WERI-Rb-1 (cell line): Measurements from ENCODE around the gene ARL15.
"Not testable (repeated sequence)": the region's sequence is repeated elsewhere in the genome, so short reads cannot be mapped to it uniquely, and the experiment has no call there.

Experiments used
- DNase-seq: peaks from one replicate; pipeline ENCODE4 v3.0.0-alpha.2; 2020
- H3K27ac ChIP-seq: fragments of 250-450 bp; sonication (Bioruptor Pico); 2 replicates; pipeline ENCODE4 v1.5.1; 2020; ENCODE audit warnings: mild to moderate bottlenecking, moderate library complexity
- H3K27me3 ChIP-seq: fragments of 250-450 bp; sonication (Bioruptor Pico); 2 replicates; pipeline ENCODE4 v1.5.1; 2021; ENCODE audit warnings: mild to moderate bottlenecking, low read depth, moderate library complexity; ENCODE audit not compliant: insufficient read depth, severe bottlenecking
- H3K36me3 ChIP-seq: fragments of 250-450 bp; sonication (Bioruptor Pico); 2 replicates; pipeline ENCODE4 v1.5.1; 2020; ENCODE audit warnings: mild to moderate bottlenecking, moderate library complexity
- H3K4me3 ChIP-seq: 2 replicates; pipeline ENCODE4 v1.5.1; 2011; ENCODE audit warnings: low read depth, mild to moderate bottlenecking, control low read depth, low read length
- H3K9me3 ChIP-seq: fragments of 250-450 bp; sonication (Bioruptor Pico); 2 replicates; pipeline ENCODE4 v1.5.1; 2021; ENCODE audit warnings: mild to moderate bottlenecking, moderate library complexity; ENCODE audit not compliant: severe bottlenecking
- TF ChIP-seq, protein P1 (sequence below): IDR thresholded peaks from 2 replicates; pipeline ENCODE4 v1.5.1; 2011; ENCODE audit warnings: low read depth, mild to moderate bottlenecking, control low read depth, inconsistent platforms, low read length

The ARL15 gene

DNA sequence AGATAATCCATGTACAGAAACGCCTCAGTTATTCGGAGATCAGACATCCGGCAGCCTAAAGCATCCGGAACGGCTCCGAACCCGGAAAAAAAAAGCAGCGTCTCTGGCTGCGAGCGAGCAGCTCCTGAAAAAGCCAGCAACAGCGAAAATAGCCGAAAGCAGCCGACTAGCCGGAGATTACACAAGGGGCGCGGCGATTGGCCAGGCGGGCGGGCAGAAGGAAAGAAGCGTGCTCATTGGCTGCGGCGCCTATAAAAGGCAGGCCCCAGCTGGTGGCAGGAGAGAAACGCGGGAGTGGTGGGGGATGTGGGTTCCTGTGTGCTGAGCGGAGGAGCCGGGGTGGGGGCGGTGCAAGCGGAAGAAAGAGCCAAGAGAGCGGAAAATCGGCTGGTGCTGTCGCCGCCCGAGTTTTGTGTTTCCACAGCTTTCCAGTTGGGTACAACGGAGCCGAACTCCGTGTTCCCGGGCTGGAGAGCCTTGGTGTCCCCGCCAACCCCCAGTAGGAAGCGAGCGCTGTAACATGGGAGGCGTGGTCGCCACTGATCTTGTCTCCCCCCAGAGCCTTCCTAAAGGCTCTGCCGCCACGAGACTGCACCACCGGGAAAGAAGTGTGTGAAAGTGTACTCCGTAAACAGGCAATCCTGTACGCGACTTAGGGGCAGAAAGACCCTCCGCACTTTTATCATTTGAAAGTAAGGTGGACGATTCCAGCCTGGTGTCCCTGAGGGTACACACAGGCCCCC lies at the start of gene ARL15:
TSS of gene ARL15 (minus strand) at position 141 of the 743 bp plus-strand sequence.
- no peaks in the 10 kb centered on the region for H3K9me3 ChIP-seq
- no peaks in the 10 kb centered on the region for H3K36me3 ChIP-seq
- DNase-seq, result peak; percentile 98
- H3K4me3 ChIP-seq, result peak within 1 kb of the TSS; percentile 80
- peak within 1 kb of the TSS; percentile 90 for H3K27ac ChIP-seq
- TF ChIP-seq, protein P1, sequence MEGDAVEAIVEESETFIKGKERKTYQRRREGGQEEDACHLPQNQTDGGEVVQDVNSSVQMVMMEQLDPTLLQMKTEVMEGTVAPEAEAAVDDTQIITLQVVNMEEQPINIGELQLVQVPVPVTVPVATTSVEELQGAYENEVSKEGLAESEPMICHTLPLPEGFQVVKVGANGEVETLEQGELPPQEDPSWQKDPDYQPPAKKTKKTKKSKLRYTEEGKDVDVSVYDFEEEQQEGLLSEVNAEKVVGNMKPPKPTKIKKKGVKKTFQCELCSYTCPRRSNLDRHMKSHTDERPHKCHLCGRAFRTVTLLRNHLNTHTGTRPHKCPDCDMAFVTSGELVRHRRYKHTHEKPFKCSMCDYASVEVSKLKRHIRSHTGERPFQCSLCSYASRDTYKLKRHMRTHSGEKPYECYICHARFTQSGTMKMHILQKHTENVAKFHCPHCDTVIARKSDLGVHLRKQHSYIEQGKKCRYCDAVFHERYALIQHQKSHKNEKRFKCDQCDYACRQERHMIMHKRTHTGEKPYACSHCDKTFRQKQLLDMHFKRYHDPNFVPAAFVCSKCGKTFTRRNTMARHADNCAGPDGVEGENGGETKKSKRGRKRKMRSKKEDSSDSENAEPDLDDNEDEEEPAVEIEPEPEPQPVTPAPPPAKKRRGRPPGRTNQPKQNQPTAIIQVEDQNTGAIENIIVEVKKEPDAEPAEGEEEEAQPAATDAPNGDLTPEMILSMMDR, result no peak
- no peaks in the 10 kb centered on the region for H3K27me3 ChIP-seq

DNA sequence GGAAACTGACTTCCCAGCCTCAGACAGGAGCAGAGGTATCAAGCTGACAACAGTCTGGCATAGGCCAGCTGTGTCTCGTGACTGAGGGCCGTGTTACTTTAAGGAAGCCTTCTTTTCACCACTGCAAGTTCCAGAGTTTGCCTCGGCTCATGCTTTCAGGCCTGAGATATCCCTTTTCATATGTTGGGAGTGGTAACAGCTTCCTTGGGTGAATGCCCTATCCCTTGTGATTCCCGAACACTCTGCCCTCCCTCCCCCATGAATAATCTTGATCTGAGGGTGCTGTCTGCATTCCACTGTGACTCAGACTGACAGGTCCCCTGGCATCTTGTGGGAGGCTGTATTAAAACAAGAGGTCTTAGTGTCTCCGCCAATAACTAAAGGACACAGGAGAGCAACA lies 49.7 kb upstream of the ARL15 start:
- DNase-seq, result no peak
- peaks cover 2% of the 10 kb centered on the region for H3K9me3 ChIP-seq

GRCh38 chr5:54357408-54358058 lies 47.2 kb upstream of the ARL15 start:
- Histone ChIP-seq H3K9me3 (peaks cover 16% of the 10 kb centered on the region), H3K27ac (no peak overlapping the region), H3K27me3 (no peaks in the 10 kb centered on the region), H3K4me3 (no peak overlapping the region), H3K36me3 (no peaks in the 10 kb centered on the region)
- TF ChIP-seq, protein P1, result no peak
- no peak for DNase-seq

More for the DNA sequence above, 49.7 kb upstream of the ARL15 start:
- TF ChIP-seq, protein P1, result no peak
- H3K4me3 ChIP-seq, result no peak overlapping the region
- H3K36me3 ChIP-seq, result no peaks in the 10 kb centered on the region
- H3K27me3 ChIP-seq, result no peaks in the 10 kb centered on the region
- no peak overlapping the region for H3K27ac ChIP-seq

DNA sequence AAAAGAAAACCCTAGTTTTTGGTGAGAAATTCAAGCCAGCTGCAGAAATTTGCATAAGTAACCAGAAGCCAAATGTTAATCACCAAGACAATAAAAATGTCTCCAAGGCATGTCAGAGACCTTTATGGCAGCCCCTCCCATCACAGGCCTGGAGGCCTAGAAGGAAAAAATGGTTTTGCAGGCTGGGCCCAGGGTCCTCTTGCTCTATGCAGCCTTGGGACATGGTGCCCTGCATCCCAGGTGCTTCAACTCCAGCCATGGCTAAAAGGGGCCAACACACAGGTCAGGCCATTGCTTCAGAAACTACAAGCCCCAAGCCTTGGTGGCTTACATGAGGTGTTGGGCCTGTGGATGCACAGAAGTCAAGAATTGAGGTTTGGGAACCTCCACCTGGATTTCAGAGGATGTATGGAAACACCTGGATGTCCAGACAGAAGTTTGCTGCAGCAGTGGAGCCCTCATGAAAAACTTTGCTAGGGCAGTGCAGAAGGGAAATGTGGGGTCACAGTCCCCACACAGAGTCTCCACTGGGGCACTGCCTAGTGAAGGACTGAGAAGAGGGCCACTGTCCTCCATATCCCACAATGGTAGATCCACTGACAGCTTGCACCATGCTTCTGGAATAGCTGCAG lies 43.7 kb upstream of the ARL15 start:
- H3K27me3 ChIP-seq, DNase-seq, H3K27ac ChIP-seq, H3K36me3 ChIP-seq, H3K4me3 ChIP-seq: not testable (repeated sequence)
- peaks cover 16% of the 10 kb centered on the region for H3K9me3 ChIP-seq

DNA sequence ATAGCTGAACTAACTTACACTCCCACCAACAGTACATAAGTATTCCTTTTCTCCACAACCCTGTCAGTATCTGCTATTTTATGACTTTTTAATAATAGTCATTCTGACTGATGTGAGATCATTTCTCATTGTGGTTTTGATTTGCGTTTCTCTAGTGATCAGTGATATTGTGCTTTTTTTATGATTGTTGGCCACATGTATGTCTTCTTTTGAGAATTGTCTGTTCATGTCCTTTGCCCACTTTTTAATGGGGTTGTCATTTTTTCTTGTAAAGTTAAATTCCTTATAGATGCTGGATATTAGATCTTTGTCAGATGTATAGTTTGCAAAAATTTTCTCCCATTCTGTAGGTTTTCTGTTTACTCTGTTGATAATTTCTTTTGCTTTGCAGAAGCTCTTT lies 42.2 kb upstream of the ARL15 start:
- H3K36me3 ChIP-seq, H3K27me3 ChIP-seq, H3K4me3 ChIP-seq, DNase-seq, H3K27ac ChIP-seq: not testable (repeated sequence)
- H3K9me3 ChIP-seq, result peaks cover 19% of the 10 kb centered on the region

DNA sequence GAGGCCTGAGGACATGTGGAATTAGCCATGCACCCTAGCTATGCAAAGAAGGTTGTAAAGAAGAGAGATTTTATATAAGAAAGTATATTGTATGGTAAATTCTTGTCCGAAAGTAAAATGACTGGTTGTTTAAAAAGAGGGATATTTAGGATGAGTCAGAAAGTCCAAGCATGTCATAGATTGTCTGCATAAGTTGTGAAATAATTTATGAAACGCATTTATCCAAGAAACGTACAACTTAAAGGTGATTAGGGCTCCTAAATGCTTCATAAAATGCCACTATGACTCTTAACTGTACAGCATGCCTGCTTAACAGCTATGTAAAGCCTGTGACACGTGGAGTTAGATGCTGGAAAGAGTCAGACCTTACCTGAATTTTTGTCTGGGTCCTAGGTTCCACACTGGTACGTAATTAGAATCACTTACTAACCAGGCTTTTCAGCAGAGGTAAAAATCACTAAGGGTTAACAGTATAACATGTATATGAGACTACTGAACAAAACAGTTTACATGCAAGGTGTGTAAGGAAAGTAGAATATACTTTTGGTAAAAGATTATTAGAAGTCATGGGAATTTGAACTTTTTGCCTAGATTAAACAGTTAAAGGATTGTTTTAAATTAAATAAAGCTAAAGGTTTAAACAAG lies 37.0 kb upstream of the ARL15 start:
- H3K36me3 ChIP-seq, result no peaks in the 10 kb centered on the region
- no peaks in the 10 kb centered on the region for H3K27me3 ChIP-seq
- no peak for DNase-seq
- TF ChIP-seq, protein P1, result no peak
- H3K9me3 ChIP-seq, result peaks cover 10% of the 10 kb centered on the region
- no peak overlapping the region for H3K27ac ChIP-seq
- H3K4me3 ChIP-seq, result no peak overlapping the region
